Measurements from ENCODE around the gene TSPAN11. TPM values are rescaled to one million over a fixed set of nuclear protein-coding genes. Genes with fewer than 3 reads are reported as not detected.

Gene TSPAN11
- total and polyA plus RNA-seq, 2 donors (not counting 1 experiment from before 2014, with no cell fraction given), result not detected

DNA sequence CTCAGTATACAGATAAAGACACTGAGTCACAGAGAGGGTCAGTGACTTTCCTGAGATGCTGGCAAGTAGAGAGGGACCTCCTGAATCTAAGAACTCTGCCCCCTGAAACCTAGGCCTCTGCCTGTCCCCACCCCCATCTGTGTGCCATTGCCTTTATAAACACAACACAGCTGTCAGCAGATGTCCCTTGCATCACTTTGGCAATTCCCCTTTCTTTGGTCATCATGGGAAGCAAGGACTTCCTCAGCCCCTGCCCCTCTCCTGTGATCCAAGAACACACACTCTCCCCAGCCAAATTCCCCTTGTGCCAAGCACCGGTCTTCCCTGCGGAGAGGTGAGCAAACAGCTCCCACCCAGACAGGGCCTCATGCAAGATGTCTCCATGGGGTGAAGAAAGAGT, 8.3 kb downstream of the TSPAN11 start:
- no peaks in the 10 kb centered on the region for H4K20me1 ChIP-seq (ENCODE audit: control insufficient read depth, insufficient read depth, low read length, poor library complexity, severe bottlenecking)
- intact Hi-C loops (cut with micrococcal nuclease), result no loop called here
- no peak overlapping the region for H3K27ac ChIP-seq (ENCODE audit: low read length in 2 of 2)
- Mint-ChIP-seq H3K9me3 (ENCODE audit: insufficient read depth) (peaks cover 3% of the 10 kb centered on the region), H3K27ac (no peak overlapping the region), H3K4me1 (no peaks in the 10 kb centered on the region), H3K4me3 (no peak overlapping the region), H3K27me3 (peaks cover 17% of the 10 kb centered on the region)
- ChIA-PET POLR2A (no interaction called here), CTCF (no interaction called here)
- no peaks in the 10 kb centered on the region for H3K79me2 ChIP-seq (ENCODE audit: control insufficient read depth, insufficient read depth, low read length)
- peaks cover 0 to 7% (median 0%) of the 10 kb centered on the region in 3 donors for H3K9me3 ChIP-seq (ENCODE audit: control extremely low read depth in 1 of 3, control insufficient read depth in 2 of 3, insufficient read depth in 1 of 3, low read length in 2 of 3)
- no peaks in the 10 kb centered on the region for H3K36me3 ChIP-seq (replicated peaks in 1 of 2; ENCODE audit: control extremely low read depth in 1 of 2, control insufficient read depth in 1 of 2, extremely low read depth in 1 of 2, insufficient read depth in 2 of 2, low read length in 1 of 2)
- no peak for ATAC-seq (ENCODE audit: low read depth)
- no peak overlapping the region for H2AFZ ChIP-seq (ENCODE audit: insufficient read depth, low read depth, low read length, poor library complexity, severe bottlenecking)
- no peak overlapping the region for H3K9ac ChIP-seq (ENCODE audit: low read length)
- peaks cover 0 to 3% (median 0%) of the 10 kb centered on the region in 4 experiments for H3K27me3 ChIP-seq (replicated peaks in 1 of 4; ENCODE audit: control extremely low read depth in 1 of 4, control insufficient read depth in 3 of 4, insufficient read depth in 4 of 4, low read length in 3 of 4)
- DNase-seq, result no peak
- TF ChIP-seq, protein P1, sequence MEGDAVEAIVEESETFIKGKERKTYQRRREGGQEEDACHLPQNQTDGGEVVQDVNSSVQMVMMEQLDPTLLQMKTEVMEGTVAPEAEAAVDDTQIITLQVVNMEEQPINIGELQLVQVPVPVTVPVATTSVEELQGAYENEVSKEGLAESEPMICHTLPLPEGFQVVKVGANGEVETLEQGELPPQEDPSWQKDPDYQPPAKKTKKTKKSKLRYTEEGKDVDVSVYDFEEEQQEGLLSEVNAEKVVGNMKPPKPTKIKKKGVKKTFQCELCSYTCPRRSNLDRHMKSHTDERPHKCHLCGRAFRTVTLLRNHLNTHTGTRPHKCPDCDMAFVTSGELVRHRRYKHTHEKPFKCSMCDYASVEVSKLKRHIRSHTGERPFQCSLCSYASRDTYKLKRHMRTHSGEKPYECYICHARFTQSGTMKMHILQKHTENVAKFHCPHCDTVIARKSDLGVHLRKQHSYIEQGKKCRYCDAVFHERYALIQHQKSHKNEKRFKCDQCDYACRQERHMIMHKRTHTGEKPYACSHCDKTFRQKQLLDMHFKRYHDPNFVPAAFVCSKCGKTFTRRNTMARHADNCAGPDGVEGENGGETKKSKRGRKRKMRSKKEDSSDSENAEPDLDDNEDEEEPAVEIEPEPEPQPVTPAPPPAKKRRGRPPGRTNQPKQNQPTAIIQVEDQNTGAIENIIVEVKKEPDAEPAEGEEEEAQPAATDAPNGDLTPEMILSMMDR (IDR thresholded peaks at IDR 0.05), result no peak
- no peak for TF ChIP-seq EZH2 (IDR thresholded peaks at IDR 0.05; ENCODE audit: borderline replicate concordance, insufficient read depth, low read depth, low read length, poor library complexity, severe bottlenecking)
- no CpG with 5 or more reads among the region's 2 CpGs for WGBS (ENCODE audit: insufficient coverage)
- no peak overlapping the region for H3K4me2 ChIP-seq (replicated peaks; ENCODE audit: low read depth, low read length, poor library complexity, severe bottlenecking)
- no peaks in the 10 kb centered on the region for H3K4me1 ChIP-seq (ENCODE audit: control insufficient read depth in 2 of 2, insufficient read depth in 2 of 2, low read length in 2 of 2)
- H3K4me3 ChIP-seq (ENCODE audit: control extremely low read depth in 1 of 5, extremely low read depth in 1 of 5, insufficient read depth in 1 of 5, low read depth in 2 of 5, low read length in 4 of 5), result no peak overlapping the region

DNA sequence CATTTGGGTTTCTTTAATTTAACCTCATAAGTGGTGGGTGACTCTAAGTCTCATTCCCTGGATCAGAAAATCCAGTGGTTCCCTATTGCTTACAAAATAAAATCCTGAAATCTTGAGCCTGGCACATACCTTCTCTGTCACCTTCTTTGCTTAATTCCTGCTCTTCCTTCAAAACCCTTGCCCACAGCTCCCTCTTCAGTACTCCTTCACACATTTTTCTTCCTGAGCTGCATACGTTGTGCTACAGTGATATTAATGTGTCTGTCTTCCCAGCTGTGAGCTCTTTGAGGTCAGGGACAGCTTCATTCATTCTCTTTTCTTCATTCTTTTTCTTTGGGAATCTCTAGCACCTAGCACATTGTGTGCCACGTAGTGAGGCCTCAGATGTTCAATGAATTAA, 9.5 kb downstream of the TSPAN11 start:
- Histone ChIP-seq H3K9ac (ENCODE audit: low read length) (no peak overlapping the region), H3K27ac (ENCODE audit: low read length in 2 of 2) (no peak overlapping the region), H3K79me2 (ENCODE audit: control insufficient read depth, insufficient read depth, low read length) (no peaks in the 10 kb centered on the region), H3K4me1 (ENCODE audit: control insufficient read depth in 2 of 2, insufficient read depth in 2 of 2, low read length in 2 of 2) (no peaks in the 10 kb centered on the region), H3K36me3 (replicated peaks in 1 of 2; ENCODE audit: control extremely low read depth in 1 of 2, control insufficient read depth in 1 of 2, extremely low read depth in 1 of 2, insufficient read depth in 2 of 2, low read length in 1 of 2) (no peaks in the 10 kb centered on the region), H4K20me1 (ENCODE audit: control insufficient read depth, insufficient read depth, low read length, poor library complexity, severe bottlenecking) (no peaks in the 10 kb centered on the region), H3K27me3 (replicated peaks in 1 of 4; ENCODE audit: control extremely low read depth in 1 of 4, control insufficient read depth in 3 of 4, insufficient read depth in 4 of 4, low read length in 3 of 4) (peaks cover 0 to 2% (median 0%) of the 10 kb centered on the region in 4 experiments), H2AFZ (ENCODE audit: insufficient read depth, low read depth, low read length, poor library complexity, severe bottlenecking) (no peak overlapping the region), H3K9me3 (ENCODE audit: control extremely low read depth in 1 of 3, control insufficient read depth in 2 of 3, insufficient read depth in 1 of 3, low read length in 2 of 3) (peaks cover 0 to 7% (median 0%) of the 10 kb centered on the region in 3 donors), H3K4me3 (ENCODE audit: control extremely low read depth in 1 of 5, extremely low read depth in 1 of 5, insufficient read depth in 1 of 5, low read depth in 2 of 5, low read length in 4 of 5) (no peak overlapping the region), H3K4me2 (replicated peaks; ENCODE audit: low read depth, low read length, poor library complexity, severe bottlenecking) (no peak overlapping the region)
- Mint-ChIP-seq H3K9me3 (ENCODE audit: insufficient read depth) (peaks cover 3% of the 10 kb centered on the region), H3K27ac (no peak overlapping the region), H3K4me1 (no peaks in the 10 kb centered on the region), H3K4me3 (no peak overlapping the region), H3K27me3 (peaks cover 14% of the 10 kb centered on the region)
- intact Hi-C loops (cut with micrococcal nuclease), result no loop called here
- TF ChIP-seq, protein P1 (IDR thresholded peaks at IDR 0.05), result no peak
- TF ChIP-seq EZH2 (IDR thresholded peaks at IDR 0.05; ENCODE audit: borderline replicate concordance, insufficient read depth, low read depth, low read length, poor library complexity, severe bottlenecking), result no peak
- POLR2A ChIA-PET, result no interaction called here
- no CpG with 5 or more reads among the region's 2 CpGs for WGBS (ENCODE audit: insufficient coverage)
- CTCF ChIA-PET, result no interaction called here
- no peak for DNase-seq
- no peak for ATAC-seq (ENCODE audit: low read depth)
